GM21576 (cell line): ENCODE data around the gene NAT9.

ENCODE experiments used
- ATAC-seq: cut with Tn5 transposase; IDR thresholded peaks from one replicate; pipeline ENCODE4 v1.9.1; 2021; ENCODE audit warnings: mild to moderate bottlenecking, moderate library complexity; ENCODE audit not compliant: unreplicated experiment

The NAT9 gene

DNA sequence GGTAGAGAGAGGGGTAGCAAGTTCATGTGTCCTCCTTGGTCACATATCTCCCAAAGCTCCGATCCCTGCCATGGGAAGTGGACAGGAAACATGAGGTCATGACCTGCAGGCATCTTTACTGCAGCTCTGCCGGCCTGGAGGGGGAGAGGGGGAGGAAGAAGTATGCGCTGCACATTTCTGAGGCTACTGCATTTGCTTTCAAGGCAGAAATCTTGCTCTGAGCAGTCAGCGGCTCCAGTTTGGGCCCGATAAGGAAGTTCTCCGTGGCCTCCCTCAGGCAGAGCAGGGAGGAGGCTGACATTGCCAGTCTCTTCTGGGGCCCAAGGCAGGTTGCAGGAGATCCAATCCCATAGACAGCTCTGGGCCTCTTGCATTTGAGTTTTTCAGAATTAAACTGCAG, 29.2 kb downstream of the NAT9 start:
- no peak for ATAC-seq

GRCh38 chr17:74746376-74746775, 29.8 kb downstream of the NAT9 start:
- ATAC-seq: no peak

- no peak for ATAC-seq
Observed at GRCh38 chr17:74745548-74746177, 30.5 kb downstream of the NAT9 start.

DNA sequence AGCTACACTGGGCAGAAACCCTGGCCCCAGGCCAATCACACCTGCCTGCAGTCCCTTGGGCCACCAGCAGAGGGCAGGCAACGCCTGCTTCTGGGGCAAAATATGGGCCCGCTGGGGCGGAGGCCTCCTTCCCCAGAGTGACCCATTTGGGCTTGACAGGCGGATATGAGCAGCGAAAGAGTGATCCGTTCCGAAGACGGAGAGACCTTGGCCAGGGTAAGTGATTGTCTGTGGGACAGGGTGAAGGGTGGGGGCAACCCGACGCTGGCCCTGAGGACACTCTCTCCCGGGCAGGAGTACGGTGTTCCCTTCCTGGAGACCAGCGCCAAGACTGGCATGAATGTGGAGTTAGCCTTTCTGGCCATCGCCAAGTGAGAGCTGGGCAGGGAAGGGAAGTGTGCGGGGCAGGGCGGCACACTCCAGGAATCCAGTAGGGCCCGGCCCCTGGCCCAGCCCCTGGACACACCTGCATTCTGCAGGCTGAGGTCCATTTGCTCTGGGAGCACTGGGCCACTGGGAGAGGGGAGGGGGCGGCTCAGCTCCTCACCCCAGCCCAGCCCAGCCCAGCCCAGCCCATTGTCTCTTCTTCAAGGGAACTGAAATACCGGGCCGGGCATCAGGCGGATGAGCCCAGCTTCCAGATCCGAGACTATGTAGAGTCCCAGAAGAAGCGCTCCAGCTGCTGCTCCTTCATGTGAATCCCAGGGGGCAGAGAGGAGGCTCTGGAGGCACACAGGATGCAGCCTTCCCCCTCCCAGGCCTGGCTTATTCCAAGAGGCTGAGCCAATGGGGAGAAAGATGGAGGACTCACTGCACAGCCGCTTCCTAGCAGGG, 31.2 kb downstream of the NAT9 start:
- no peak for ATAC-seq

DNA sequence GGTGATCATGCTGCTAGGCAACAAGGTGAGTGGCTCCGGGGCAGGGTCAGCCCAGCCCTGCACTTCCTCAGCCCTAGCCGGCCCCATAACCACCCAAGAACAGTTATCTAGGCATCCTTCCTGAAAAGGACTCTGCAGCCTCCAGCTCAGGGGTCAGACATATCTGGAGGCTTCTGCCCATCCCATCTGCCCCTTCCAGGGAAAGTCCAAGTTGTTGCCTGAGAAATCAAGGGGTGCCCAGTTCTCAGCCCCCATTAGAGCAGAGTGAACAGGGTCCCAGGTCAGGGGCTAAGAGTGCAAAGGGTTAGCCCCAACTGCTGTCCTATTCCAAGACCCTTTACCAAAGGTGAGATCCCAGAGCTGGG, 31.8 kb downstream of the NAT9 start:
- ATAC-seq: no peak

- ATAC-seq: no peak
Observed at GRCh38 chr17:74743755-74744154, 32.4 kb downstream of the NAT9 start.

DNA sequence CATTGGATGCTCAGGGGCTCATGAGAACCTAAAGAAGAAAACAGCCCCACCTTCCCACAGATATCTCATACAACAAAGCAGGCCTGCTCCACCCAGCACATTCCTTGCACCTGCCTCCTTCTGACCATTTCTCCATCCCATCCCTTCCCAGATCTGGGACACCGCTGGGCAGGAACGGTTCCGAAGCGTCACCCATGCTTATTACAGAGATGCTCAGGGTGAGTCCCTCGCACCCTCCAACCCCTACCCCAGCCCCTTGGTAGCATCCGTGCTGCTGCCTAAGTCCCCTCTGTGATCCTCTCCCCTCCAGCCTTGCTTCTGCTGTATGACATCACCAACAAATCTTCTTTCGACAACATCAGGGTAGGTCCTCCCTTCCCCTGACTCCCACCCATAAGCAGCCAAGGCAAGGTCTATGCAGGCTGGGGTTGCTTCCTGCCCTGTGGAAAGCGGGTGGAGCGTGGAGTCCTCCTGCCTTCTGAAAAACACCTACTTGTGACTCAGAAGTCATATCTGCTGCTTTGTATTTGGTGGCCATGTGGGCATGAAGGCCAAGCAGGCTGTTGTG, 33.1 kb downstream of the NAT9 start:
- ATAC-seq: no peak

- ATAC-seq: peak; percentile 46
Observed at GRCh38 chr17:74742153-74742515, 34.0 kb downstream of the NAT9 start.

DNA sequence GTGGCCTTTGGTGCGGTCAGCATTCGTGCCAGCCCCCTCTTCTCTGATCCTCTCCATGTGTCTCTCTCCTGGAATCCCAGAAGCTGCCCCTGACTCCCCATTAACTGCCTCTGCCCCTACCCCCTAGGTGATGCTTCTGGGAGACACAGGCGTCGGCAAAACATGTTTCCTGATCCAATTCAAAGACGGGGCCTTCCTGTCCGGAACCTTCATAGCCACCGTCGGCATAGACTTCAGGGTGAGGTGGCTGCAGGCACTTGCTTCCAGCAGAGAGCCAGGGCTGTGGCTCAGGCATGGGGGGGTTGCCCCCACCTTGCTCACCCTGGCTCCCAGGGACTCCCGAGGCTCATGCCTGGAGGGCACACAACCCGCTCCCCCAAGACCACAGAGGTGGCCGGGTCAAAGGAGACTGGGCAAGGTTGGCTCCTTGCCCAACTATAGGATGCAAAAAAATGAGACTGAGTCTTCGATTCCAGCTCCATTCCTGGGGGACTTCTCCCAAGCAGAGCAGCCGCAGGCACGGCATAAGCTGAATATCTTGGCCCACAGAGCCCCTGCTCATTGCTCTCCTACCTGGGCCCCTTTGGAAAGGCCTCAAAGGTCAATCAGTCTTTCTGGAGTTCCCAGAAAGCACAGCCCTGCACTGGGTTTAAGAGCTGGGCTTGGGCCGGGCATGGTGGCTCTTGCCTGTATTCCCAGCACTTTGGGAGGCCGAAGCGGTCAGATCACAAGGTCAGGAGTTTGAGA, 35.3 kb downstream of the NAT9 start:
- no peak for ATAC-seq

- no peak for ATAC-seq
Observed at GRCh38 chr17:74740173-74740572, 36.0 kb downstream of the NAT9 start.

- no peak for ATAC-seq
Observed at GRCh38 chr17:74739227-74739831, 36.8 kb downstream of the NAT9 start.

GRCh38 chr17:74738051-74738996, 37.8 kb downstream of the NAT9 start:
- ATAC-seq: peak; percentile 55

GRCh38 chr17:74737299-74738050, 38.7 kb downstream of the NAT9 start:
- ATAC-seq: no peak

- ATAC-seq: peak; percentile 36
Observed at GRCh38 chr17:74736513-74737298, 39.4 kb downstream of the NAT9 start, which contains the start of gene RAB37. TSS of gene RAB37 (plus strand) at chr17:74737256. CDS start at chr17:74737273, 17 bp downstream.

DNA sequence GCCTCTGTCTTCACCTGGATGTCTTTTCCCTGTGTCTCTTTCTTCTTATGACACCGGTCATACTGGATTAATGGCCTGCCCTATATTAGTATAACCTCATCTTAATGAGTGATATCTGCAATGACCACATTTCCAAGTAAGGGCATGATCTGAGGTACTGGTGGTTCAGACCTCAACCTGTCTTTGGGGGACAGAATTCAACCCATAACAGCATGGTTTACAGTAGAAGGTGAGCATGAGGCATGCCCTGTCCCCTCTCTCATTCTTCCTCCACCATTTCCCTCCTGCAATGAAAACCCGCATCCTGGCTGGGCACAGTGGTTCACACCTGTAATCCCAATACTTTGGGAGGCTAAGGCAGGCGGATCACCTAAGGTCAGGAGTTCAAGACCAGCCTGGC, 41.9 kb downstream of the NAT9 start:
- no peak for ATAC-seq

GRCh38 chr17:74733365-74734122, 42.6 kb downstream of the NAT9 start:
- ATAC-seq: no peak

GRCh38 chr17:74732042-74732867, 43.9 kb downstream of the NAT9 start:
- no peak for ATAC-seq
